OCI-LY1 (cell line): Measurements from ENCODE around the gene UBE2H.

ENCODE experiments used
- H2AFZ ChIP-seq: fragments of 200-600 bp; sonication (generic), shearing (Covaris generic); 2 replicates; pipeline ENCODE4 v1.6.0; 2014; ENCODE audit warnings: antibody characterized with exemption, mild to moderate bottlenecking, low read length
- H3F3A ChIP-seq: fragments of 200-600 bp; sonication (generic), shearing (Covaris generic); 2 replicates; pipeline ENCODE4 v1.6.0; 2014; ENCODE audit warnings: mild to moderate bottlenecking, antibody characterized with exemption, low read length, moderate library complexity; ENCODE audit not compliant: insufficient read depth
- H3K27ac ChIP-seq: fragments of 200-600 bp; sonication (generic); 2 replicates; pipeline ENCODE4 v1.5.1; 2014; ENCODE audit warnings: low read length, mixed run types, mild to moderate bottlenecking, low read depth; ENCODE audit not compliant: poor library complexity, severe bottlenecking
- H3K27me3 ChIP-seq: fragments of 200-600 bp; sonication (generic); 2 replicates; pipeline ENCODE4 v1.6.0; 2014; ENCODE audit warnings: antibody characterized with exemption, mild to moderate bottlenecking, low read length, moderate library complexity; ENCODE audit not compliant: insufficient read depth
- H3K36me3 ChIP-seq: fragments of 200-600 bp; sonication (generic); 2 replicates; pipeline ENCODE4 v1.6.1; 2014; ENCODE audit warnings: mild to moderate bottlenecking, antibody characterized with exemption, low read length, moderate library complexity, mixed read lengths; ENCODE audit not compliant: insufficient read depth
- H3K4me1 ChIP-seq: fragments of 200-600 bp; sonication (generic); 2 replicates; pipeline ENCODE4 v1.5.1; 2014; ENCODE audit warnings: mild to moderate bottlenecking, low read length, moderate library complexity; ENCODE audit not compliant: insufficient read depth, severe bottlenecking
- H3K4me2 ChIP-seq: fragments of 200-600 bp; sonication (generic), shearing (Covaris generic); 2 replicates; pipeline ENCODE4 v1.6.1; 2014; ENCODE audit warnings: low read length
- H3K4me3 ChIP-seq: fragments of 200-600 bp; sonication (generic); 2 replicates; pipeline ENCODE4 v1.5.1; 2014; ENCODE audit warnings: low read length, low read depth, mild to moderate bottlenecking, mixed read lengths; ENCODE audit not compliant: poor library complexity, severe bottlenecking
- H3K79me2 ChIP-seq: fragments of 200-600 bp; shearing (Covaris generic); 2 replicates; pipeline ENCODE4 v1.6.1; 2016; ENCODE audit warnings: mixed run types, low read length, mixed read lengths; ENCODE audit not compliant: insufficient read depth
- H3K9ac ChIP-seq: fragments of 200-600 bp; sonication (generic), shearing (Covaris generic); 2 replicates; pipeline ENCODE4 v1.6.1; 2014; ENCODE audit warnings: mild to moderate bottlenecking, low read length, mixed read lengths
- H3K9me2 ChIP-seq: fragments of 200-600 bp; sonication (generic), shearing (Covaris generic); 2 replicates; pipeline ENCODE4 v1.6.1; 2014; ENCODE audit warnings: low read depth, mild to moderate bottlenecking, low read length, mixed read lengths
- H3K9me3 ChIP-seq: fragments of 200-600 bp; shearing (Covaris generic); 2 replicates; pipeline ENCODE4 v1.6.1; 2014; ENCODE audit warnings: low read length, mixed read lengths
- H4K20me1 ChIP-seq: fragments of 200-600 bp; sonication (generic), shearing (Covaris generic); 2 replicates; pipeline ENCODE4 v1.6.0; 2016; ENCODE audit warnings: mild to moderate bottlenecking, low read length; ENCODE audit not compliant: insufficient read depth
- CTCF ChIP-seq: fragments of 200-600 bp; sonication (generic), shearing (Covaris generic); IDR thresholded peaks from 2 replicates; pipeline ENCODE4 v1.5.1; 2017; ENCODE audit warnings: mild to moderate bottlenecking, antibody characterized with exemption, low read length, moderate library complexity, mixed read lengths
- EZH2 ChIP-seq: fragments of 200-600 bp; sonication (generic), shearing (Covaris generic); IDR thresholded peaks from 2 replicates; pipeline ENCODE4 v1.8.0; 2017; ENCODE audit warnings: borderline replicate concordance, mixed run types, mild to moderate bottlenecking, antibody characterized with exemption, low read length, moderate library complexity, mixed read lengths

UBE2H gene

GRCh38 chr7:129807863-129808262 is 144.9 kb downstream of the UBE2H start:
- no peaks in the 10 kb centered on the region for H3K9me3 ChIP-seq
- H4K20me1 ChIP-seq: no peaks in the 10 kb centered on the region
- H3K9me2 ChIP-seq: no peaks in the 10 kb centered on the region
- no peak overlapping the region for H2AFZ ChIP-seq
- TF ChIP-seq CTCF (no peak), EZH2 (no peak)
- no peaks in the 10 kb centered on the region; the same call in 1 of the 2 replicates for H3K36me3 ChIP-seq
- H3K4me3 ChIP-seq: no peak overlapping the region
- no peaks in the 10 kb centered on the region for H3K79me2 ChIP-seq
- no peaks in the 10 kb centered on the region for H3F3A ChIP-seq
- H3K27me3 ChIP-seq: 0 out of 2 replicates have a peak, but pooled peaks cover 5% of the 10 kb centered on the region
- no peak overlapping the region for H3K9ac ChIP-seq
- H3K27ac ChIP-seq: no peak overlapping the region
- no peaks in the 10 kb centered on the region for H3K4me1 ChIP-seq
- no peak overlapping the region for H3K4me2 ChIP-seq

GRCh38 chr7:129804890-129805719 is 147.7 kb downstream of the UBE2H start:
- H3K36me3 ChIP-seq: no peaks in the 10 kb centered on the region
- no peak overlapping the region for H3K9ac ChIP-seq
- no peaks in the 10 kb centered on the region for H3F3A ChIP-seq
- no peaks in the 10 kb centered on the region for H3K79me2 ChIP-seq
- H3K27ac ChIP-seq: no peak overlapping the region
- no peaks in the 10 kb centered on the region for H3K4me1 ChIP-seq
- H3K4me3 ChIP-seq: no peak overlapping the region
- H3K9me3 ChIP-seq: no peaks in the 10 kb centered on the region
- 0 out of 2 replicates have a peak, but pooled peaks cover 5% of the 10 kb centered on the region for H3K27me3 ChIP-seq
- no peaks in the 10 kb centered on the region for H3K9me2 ChIP-seq
- H4K20me1 ChIP-seq: no peaks in the 10 kb centered on the region
- no peak overlapping the region for H2AFZ ChIP-seq
- H3K4me2 ChIP-seq: no peak overlapping the region
- TF ChIP-seq CTCF (no peak), EZH2 (no peak)

- Histone ChIP-seq H3K4me3 (no peak overlapping the region), H3K4me2 (no peak overlapping the region), H4K20me1 (no peaks in the 10 kb centered on the region), H3K4me1 (no peaks in the 10 kb centered on the region), H3F3A (no peaks in the 10 kb centered on the region), H3K79me2 (no peaks in the 10 kb centered on the region), H3K9ac (no peak overlapping the region), H3K27me3 (0 out of 2 replicates have a peak, but pooled peaks cover 5% of the 10 kb centered on the region), H3K27ac (no peak overlapping the region), H3K9me3 (no peaks in the 10 kb centered on the region), H3K36me3 (no peaks in the 10 kb centered on the region), H3K9me2 (no peaks in the 10 kb centered on the region), H2AFZ (no peak overlapping the region)
- TF ChIP-seq EZH2 (no peak), CTCF (no peak)
These were observed 148.5 kb downstream of the UBE2H start for GRCh38 chr7:129804111-129804889.
